GM11168 (cell line): ENCODE data around the gene ZNF750.

Source experiments
- in situ Hi-C: fragments of 300-500 bp; cut with MboI; formaldehyde crosslinking; loops from one replicate; pipeline ENCODE4 v1.12.0; 2022; ENCODE audit warnings: low sequenced_read_pairs; ENCODE audit not compliant: unreplicated experiment

ZNF750 gene

GRCh38 chr17:82873521-82873920, 33.7 kb upstream of the ZNF750 start:
- in situ Hi-C loops, result no loop called here

DNA sequence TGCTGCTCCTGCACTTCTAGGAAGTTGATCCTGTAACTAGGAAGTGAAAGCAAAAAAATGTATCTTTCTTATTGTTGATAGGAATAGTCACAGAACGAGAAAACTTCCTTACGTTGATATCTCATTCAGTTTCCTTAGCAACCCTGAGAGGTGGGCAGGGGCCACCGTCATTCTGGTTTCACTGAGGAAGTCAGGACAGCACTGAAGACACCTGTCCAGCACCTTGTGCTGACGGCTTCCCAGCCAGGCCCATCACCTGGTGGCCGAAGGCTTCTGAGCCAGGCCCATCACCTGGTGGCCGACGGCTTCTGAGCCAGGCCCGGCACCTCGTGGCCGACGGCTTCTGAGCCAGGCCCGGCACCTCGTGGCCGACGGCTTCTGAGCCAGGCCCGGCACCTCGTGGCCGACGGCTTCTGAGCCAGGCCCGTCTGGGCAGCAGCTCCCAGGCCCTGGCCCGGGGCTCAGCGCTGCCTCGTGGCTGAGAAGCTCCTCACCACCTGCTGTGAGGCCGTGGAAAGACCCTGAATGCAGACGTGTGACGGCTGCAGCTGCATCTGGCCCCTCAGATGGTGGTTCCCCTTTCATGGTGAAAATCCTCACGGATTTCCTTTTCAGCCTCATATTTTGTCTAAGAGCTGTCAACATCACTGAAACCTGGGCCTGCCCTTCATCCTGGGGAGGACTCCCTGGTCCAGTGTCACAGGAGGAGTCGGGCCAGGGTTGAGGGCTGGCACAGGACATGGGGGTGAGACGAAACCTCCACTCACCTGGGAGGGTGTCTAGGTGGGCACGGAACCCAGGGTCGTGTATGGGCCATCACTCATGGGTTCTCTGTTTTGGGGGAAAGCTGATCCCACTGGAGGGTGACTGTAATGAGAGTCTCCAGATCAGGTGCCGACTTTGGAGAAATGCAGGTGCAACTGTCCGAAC, 33.0 kb upstream of the ZNF750 start:
- in situ Hi-C loops, result no loop called here

GRCh38 chr17:82871776-82872561, 32.1 kb upstream of the ZNF750 start:
- in situ Hi-C loops, result no loop called here

DNA sequence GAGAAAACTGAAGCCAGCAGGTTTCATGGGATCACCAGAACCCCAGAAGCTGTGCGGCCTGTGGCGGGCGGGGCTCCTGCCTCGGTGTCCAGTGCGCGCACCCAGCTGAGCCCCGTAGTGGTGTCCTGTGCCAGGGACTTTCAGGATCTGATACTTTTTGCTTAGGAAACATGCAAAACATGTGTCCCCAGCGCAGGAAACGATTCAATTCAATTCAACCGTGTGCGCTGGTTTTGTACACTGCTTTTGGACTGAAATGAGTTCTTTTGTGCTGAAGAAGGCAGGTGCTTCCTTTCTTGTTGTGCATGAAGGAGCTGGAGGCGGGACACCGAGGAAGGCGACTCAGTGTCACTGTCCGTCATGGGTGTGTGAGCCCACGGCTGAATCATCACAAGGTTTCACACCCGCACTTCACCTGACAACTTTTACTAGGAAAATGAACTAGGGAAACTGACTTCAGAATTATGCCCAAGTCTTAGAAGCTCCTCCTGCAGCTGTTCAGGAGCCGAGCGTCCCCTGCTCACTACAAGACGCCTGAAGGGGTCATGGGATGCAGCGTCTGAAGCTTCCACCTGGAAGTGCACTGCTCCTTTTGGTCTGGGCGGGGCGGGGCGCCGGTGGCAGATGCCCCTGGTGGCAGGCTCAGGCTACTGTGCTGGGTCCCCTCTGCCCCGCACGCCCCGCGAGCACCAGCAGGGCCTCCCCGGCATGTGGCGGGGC, 31.4 kb upstream of the ZNF750 start:
- in situ Hi-C loops, result no loop called here

DNA sequence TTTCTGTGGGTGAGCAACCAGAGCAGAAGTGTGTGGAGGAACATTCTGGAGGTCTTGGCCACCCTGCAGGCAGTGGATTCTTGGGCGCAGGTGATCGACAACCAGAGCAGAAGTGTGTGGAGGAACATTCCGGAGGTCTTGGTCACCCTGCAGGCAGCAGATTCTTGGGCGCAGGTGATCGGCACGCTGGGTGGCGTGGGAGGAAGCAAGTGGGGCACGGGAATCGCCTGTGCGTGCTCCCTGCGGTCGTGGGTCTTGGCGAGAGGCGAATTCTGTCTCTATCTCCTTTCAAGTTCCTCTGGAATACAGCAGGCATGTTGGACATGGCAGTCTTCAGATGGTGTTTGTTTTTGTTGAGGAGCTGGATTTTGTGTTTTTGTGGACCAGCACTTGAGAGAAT, 30.7 kb upstream of the ZNF750 start:
- in situ Hi-C loops, result no loop called here

DNA sequence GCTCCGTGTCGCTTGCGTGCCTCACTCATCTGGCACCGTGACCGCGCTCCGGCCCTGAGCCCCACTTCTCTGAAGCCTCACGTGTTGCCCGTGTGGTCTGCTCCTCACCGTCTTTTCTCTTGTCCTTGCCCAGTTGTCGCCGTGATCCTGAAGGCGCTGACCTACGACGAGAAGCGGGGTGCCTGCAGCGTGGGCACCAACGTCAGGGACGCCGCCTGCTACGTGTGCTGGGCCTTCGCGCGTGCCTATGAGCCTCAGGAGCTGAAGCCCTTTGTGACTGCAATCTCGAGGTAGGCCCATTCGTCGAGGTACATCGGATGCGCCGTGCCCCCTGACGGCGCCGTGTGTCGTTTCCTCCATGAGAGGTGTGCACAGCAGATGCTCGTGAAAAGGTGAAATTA, 30.3 kb upstream of the ZNF750 start:
- in situ Hi-C loops, result no loop called here

DNA sequence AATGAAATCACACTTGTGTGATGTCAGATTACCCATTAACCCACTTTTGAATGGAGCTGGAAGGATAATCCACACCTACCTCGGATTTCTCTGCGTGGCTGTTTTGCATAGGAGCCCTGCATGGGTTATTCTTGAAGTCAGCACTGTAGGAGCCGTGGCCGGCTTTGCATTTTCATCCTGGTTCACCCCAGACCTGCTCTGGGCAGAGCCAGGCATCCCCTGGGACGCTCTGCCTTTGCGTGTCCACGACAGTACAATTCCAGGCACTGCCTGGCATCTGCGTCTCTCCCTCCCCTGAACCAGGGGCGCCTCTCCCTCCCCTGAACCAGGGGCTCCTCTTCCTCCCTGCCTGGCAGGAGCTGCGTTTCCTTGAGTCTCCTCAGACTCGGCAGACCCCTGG, 29.7 kb upstream of the ZNF750 start:
- in situ Hi-C loops, result no loop called here

- in situ Hi-C loops, result no loop called here
Measured at GRCh38 chr17:82868715-82869131, 28.9 kb upstream of the ZNF750 start.

DNA sequence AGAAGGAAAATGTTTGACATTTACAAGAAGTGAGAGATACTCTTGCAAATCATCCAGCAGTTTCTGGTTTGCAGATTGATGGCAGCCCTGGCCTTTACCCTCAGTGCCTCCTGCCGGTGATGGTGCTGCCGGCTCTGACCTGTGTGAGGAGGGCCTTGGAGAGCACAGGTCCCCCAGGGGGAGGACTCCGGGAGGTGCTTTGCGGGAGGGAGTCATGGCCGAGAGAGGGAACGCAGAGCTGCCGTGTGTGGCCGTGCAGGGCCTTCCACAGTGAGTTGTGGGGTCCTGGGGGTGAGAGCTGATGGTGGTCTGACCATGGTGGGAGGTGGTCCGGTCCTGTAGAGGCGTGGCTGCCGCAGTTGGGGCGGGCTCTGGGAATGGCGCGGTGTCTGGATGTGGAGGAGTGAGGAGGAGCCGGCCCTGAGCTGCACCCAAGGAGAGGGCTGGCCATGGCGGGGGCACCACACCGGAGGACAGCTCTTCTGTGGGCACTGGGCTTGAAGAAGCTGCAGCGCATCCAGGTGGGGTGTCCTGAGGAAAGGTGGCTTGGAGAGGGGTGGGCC, 28.0 kb upstream of the ZNF750 start:
- in situ Hi-C loops, result no loop called here

GRCh38 chr17:82866590-82867191, 26.9 kb upstream of the ZNF750 start:
- in situ Hi-C loops, result no loop called here

GRCh38 chr17:82865774-82866395, 26.1 kb upstream of the ZNF750 start:
- in situ Hi-C loops, result no loop called here

- in situ Hi-C loops, result no loop called here
Measured at GRCh38 chr17:82865274-82865673, 25.5 kb upstream of the ZNF750 start.

GRCh38 chr17:82864713-82865248, 25.0 kb upstream of the ZNF750 start:
- in situ Hi-C loops, result no loop called here

GRCh38 chr17:82863941-82864712, 24.3 kb upstream of the ZNF750 start:
- in situ Hi-C loops, result no loop called here

GRCh38 chr17:82863383-82863940, 23.6 kb upstream of the ZNF750 start:
- in situ Hi-C loops, result no loop called here

GRCh38 chr17:82862737-82863382, 23.0 kb upstream of the ZNF750 start:
- in situ Hi-C loops, result no loop called here

- in situ Hi-C loops, result no loop called here
Measured at GRCh38 chr17:82862191-82862590, 22.4 kb upstream of the ZNF750 start.

DNA sequence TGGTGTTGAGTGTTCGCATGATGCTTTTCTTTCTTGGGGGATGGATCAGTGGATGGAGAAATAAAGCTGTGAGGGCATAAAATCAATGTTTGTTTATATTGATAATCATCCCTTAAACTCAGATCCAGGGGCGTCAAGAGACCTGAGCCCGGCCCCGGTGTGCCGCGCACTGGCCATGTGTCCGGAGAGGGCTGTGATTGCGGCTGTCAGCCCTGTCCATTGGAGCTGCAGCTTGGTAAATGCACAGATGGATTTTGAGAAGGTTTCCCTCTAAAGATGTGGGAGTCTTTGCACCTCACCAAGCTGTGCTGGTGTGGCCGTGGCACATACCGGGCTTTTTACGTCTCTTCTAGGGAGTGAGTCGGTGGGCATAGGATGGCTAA, 21.6 kb upstream of the ZNF750 start:
- in situ Hi-C loops, result no loop called here
